HG03097 (cell line): ENCODE data around the gene OPRM1.
A peak's percentile ranks its signal among the peaks of the same experiment; 100 is the strongest.
"Not testable (repeated sequence)": the region's sequence is repeated elsewhere in the genome, so short reads cannot be mapped to it uniquely, and the experiment has no call there.

Experiments used
- ATAC-seq: cut with Tn5 transposase; IDR thresholded peaks from one replicate; pipeline ENCODE4 v1.9.1; 2021; ENCODE audit not compliant: unreplicated experiment, low FRiP score

The OPRM1 gene

DNA sequence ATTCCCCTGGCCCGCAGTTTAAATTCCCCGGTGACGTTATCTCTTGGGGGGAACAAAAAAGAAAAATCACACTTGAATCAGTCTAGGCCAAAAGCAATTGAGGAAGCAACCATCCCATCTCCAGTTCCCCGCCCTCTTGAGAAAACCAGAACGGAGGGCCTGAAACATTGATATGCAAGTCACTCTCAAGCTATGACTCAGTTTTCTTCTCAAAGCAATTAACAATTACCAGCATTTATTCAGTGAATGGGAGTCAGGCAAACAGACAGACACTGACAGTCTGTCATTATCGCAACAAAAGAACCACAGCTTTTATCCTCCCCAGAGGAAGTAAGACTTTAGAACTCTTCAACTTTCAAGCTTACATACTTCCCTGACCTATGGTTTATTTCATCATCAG lies 100.9 kb downstream of the OPRM1 start:
- no peak for ATAC-seq

- no peak for ATAC-seq
Measured at GRCh38 chr6:154140743-154141142, 101.7 kb downstream of the OPRM1 start.

DNA sequence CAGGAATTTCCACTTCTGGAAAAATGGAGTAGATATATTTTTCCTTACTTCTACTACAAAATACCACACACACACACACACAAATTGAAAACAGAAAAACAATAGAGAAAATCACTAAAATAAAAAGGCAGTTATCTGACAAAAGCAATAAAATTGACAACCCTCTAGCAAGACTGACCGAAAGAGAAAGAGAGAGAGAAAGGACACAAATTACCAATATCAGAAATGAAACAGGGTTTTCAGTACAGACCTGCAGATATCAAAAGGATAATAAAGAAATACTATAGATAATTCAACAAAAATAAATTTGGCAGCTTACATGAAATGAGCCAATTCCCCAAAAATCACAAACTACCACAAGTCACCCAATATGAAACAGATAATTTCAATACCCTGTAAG lies 104.7 kb downstream of the OPRM1 start:
- no peak for ATAC-seq

DNA sequence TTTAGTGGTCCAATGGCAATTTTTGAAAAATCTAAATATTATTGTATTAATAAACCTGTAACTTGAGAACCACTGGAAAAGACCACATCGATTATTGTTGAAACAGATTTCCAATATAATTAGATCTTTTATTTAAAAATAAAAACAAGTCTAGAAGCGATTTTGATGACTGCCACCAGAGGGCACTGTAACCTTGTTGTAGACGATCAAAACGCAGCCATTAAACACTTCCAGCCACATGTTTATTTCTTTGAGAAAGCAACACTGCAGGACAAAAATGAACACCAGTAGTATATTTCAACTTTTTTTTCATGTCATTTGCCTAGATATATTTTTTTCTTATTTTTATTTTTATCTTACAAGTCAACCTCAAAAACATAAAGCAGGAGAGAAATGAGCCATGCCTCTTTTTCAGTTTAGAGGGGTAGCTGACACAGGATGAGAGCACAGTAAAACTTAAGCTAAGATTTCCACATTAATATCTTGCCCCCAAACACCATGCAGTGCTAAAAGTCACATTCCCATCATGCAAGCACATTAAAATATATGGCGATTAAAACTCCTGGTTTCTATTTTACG lies 115.4 kb downstream of the OPRM1 start:
- no peak for ATAC-seq

DNA sequence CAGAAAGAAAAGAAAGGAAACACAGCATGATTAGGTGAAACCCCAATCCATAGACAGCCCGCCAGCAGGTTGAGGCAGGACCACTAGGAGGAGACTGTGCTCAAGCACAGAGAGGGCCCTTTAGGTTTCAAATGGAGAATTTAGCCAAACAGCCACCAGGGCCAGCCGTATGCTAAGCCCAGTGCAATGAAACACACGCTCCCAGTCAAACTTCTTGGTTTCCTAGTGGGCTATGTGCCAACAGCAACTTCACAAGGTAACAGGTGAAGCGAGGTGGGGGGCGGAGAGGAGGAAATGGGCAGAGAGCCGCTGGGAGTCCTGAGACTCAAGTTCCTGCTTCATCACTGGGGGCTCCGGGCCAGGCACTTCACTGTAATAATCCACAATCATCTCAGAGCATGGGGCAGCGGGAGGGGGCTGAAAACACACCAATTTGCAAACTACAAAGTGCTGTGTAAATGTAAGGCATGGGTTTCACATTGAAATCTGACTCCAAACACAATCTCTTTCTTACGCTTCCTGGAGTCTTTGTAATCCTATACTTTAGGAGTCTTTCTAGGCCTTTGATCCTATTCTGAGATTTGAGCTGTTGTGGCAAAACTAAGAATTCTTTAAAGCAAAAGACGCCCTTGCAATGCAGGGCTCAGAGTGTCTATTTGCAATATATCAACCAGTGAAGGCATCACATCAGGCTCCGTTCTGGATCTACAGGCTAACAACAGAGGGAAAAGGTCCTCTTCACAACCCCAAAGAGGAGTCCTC lies 117.3 kb downstream of the OPRM1 start:
- ATAC-seq, result peak; percentile 63

- ATAC-seq, result peak; percentile 36
Measured at GRCh38 chr6:154157082-154157481, 118.0 kb downstream of the OPRM1 start.

- ATAC-seq, result no peak
Measured at GRCh38 chr6:154157706-154158105, 118.7 kb downstream of the OPRM1 start.

DNA sequence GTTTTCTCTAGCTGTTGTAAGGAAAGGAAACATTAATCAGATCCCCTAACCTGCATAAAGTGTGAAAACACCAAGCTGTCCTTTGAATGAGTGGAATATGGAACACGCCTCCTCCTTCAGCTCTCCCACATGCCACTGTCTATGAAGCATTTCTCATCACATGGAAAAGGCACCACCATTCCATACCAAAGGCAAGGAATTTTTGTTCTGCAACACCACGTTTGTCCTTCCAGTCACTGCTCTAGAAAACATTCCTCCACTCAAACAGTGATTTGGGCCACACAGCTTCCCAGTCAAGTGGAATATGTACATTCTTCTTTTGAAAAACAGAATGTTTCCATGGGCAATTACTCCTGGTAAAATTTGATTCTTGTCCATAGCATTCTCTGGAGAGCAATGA lies 120.1 kb downstream of the OPRM1 start:
- no peak for ATAC-seq

GRCh38 chr6:154161689-154162088 lies 122.6 kb downstream of the OPRM1 start:
- peak; percentile 44 for ATAC-seq

GRCh38 chr6:154164397-154164796 lies 125.4 kb downstream of the OPRM1 start:
- no peak for ATAC-seq

DNA sequence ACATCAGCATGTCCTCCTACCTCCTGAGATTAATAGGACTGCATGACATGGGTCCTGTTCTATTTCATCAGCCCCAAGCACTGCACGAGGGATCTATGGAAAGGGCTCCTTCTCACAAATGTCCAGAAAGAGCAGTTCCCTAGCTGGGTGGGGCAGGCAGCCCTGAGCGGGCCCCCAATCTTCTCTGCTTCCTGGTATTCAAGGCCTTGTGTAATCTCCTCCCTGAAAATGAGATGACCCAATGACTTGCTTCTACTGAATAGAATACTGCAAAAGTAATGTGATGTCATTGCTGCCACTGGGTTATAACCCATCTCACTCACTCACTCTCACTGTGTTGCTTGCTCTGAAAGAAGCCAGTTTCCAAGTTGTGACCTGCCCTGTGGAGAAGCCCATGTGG lies 126.4 kb downstream of the OPRM1 start:
- ATAC-seq, result no peak

DNA sequence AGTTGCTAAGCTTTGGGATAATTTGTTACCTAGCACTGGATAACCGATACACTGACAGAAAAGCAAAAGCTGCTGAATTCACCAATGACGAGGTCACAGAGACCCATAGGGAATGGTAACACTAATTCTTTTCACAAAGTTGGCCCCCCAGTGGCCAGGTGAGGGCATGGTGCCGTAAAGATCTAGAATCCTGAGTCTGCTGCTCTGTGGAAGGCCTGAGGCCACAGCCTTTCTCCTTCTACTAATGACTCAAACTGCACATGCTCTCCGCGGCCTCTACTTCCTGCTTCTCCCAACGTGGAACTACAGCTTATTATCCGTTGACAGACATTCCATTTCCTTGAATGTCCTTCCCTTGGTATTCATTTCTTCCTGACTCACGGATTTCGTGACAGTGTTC lies 127.1 kb downstream of the OPRM1 start:
- no peak for ATAC-seq

DNA sequence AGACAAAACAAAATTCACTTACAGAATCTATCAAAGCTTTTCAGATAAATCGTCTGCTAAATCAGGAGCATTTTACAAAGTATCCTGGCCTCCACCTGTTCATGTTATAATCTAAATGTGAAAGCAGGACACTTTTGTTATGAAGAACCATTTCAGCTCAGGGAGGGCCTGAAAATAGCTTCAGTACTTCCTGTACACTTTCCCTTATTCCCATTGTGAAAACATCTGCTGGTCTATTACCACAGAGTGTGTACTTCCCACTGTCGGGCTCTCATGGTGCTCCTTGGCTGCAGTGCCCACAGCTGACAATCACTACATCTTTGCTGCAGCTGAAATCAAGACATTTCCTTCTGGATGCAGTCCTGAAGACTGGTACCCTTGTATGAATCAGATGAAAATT lies 128.1 kb downstream of the OPRM1 start:
- no peak for ATAC-seq

DNA sequence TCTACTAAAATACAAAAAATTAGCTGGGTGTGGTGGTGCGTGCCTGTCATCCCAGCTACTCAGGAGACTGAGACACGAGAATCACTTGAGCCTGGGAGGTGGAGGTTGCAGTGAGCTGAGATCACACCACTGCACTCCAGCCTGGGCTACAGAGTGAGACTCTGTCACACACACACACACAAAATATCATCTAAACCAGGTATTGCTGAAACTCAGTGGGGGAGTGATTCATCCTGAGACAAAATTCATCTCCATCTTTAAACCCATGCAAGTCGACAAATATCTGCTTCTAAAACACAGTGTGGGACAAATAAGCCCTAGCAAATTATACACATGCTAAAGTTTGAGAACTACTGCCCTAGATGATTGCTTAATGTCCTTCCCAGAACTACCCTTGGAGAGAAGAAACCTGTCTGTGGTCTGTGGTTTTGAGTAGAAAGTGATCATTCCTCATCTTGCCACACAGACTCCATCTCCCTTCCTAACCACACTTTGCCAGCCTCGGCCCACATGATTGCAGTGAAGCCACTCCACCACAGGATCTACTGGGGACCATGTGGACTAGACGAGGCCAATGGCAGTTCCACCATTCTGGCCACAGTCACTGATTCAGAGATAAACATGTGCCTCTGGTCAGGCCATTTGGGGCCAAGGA lies 130.3 kb downstream of the OPRM1 start:
- ATAC-seq, result no peak

DNA sequence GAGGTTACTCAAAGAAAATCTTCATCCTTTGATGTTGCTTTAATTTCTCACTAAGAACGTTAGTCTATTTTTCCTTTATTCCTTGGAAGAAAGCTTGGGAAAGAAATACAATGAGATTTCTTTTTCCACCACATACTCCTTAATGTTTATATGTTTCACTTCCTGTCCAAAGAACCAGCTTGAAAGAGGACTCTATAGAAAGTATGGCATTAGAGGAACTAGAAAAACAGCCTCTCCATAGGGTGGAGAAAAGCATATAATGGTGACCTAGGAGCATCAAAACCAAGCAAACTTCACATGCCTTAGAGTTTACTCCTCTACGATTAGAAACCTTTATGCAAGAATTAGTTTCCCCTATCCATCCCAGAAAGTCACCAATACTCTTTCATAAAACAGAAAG lies 131.1 kb downstream of the OPRM1 start:
- no peak for ATAC-seq

GRCh38 chr6:154172393-154172792 lies 133.4 kb downstream of the OPRM1 start:
- ATAC-seq, result not testable (repeated sequence)

GRCh38 chr6:154179434-154179833 lies 140.4 kb downstream of the OPRM1 start:
- ATAC-seq, result no peak

DNA sequence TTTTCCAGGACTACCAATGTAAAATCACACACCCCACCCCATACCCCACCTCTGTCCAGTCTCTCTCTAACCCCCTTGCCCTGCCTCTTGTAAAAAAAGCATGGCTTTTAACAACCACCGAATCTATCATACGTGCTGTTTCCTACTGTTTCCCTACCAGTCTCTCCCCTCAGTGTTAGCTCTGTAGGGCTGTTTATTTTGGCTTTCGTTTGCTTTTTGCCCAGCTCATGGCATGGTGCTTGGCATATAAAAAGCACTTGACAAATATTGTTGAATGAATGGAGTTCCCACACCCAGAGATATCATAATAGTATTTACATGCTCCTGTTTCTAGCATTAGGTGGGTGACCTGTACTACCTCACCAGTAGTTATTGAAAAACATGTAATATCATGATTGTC lies 148.2 kb downstream of the OPRM1 start:
- ATAC-seq, result no peak

DNA sequence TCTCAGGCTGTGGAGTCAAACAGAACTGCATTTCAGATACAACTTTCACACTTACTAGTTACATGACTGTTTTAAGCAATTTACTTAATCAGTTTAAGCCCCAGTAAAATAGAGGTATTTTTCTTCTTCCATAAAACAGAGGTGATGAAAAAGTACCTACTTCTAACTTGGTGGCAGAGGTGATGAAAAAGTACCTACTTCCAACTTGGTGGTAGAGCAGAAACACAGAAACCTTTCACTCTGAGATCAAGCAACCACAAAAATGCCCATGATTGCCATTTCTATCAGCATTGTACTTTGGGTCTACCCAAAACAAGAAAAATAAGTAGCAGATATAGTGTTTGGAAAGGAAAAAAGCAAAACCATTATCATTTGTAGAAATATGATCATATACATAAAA lies 148.7 kb downstream of the OPRM1 start:
- ATAC-seq, result no peak

DNA sequence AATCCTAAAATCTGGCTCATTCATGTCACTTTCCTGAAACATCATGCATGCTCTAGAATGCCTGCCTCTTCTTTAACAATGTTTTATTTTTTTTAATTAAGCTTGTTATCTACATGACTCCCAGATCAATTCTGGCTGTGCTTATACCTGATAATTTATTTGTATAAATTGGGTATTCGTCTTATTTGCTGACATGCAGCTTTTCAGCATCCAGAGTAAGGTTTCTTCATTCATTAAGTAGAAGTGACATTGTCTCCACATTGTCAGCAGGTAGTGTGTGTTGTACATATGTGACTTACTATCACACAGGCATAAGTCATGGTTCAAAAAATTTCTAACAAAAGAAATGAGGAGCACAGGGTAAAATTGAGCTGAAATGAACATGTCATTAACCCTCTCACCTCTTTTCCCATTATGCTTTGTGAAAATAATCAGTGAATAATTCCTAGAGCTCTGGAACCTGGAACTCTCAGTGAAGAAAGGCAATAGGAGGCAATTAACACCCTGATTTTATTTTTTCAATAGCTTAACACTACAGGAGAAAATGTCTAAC lies 157.4 kb downstream of the OPRM1 start:
- no peak for ATAC-seq

- no peak for ATAC-seq
Measured at GRCh38 chr6:154197196-154197860, 158.3 kb downstream of the OPRM1 start.
